GM21786 (cell line): Measurements from ENCODE around the gene KRTAP4-8.
"Not testable (repeated sequence)": the region's sequence is repeated elsewhere in the genome, so short reads cannot be mapped to it uniquely, and the experiment has no call there.

ENCODE experiments used
- ATAC-seq: cut with Tn5 transposase; IDR thresholded peaks from one replicate; pipeline ENCODE4 v1.9.1; 2021; ENCODE audit not compliant: unreplicated experiment

Gene KRTAP4-8

GRCh38 chr17:41108728-41109386, 10.9 kb upstream of the KRTAP4-8 start:
- not testable (repeated sequence) for ATAC-seq

- ATAC-seq: no peak
Observed at GRCh38 chr17:41107941-41108450, 10.1 kb upstream of the KRTAP4-8 start.

DNA sequence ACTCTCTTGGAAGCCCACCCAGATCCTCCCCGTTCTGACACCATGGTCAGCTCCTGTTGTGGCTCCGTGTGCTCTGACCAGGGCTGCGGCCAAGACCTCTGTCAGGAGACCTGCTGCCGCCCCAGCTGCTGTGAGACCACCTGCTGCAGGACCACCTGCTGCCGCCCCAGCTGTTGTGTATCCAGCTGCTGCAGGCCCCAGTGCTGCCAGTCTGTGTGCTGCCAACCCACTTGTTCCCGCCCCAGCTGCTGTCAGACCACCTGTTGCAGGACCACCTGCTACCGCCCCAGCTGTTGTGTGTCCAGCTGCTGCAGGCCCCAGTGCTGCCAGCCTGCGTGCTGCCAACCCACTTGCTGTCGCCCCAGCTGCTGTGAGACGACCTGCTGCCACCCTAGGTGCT, 7.4 kb upstream of the KRTAP4-8 start, which contains the start of gene KRTAP4-9:
KRTAP4-9 (plus strand) TSS at position 43 of the 400 bp plus-strand sequence; CDS start at position 43, 0 bp downstream.
- ATAC-seq: not testable (repeated sequence)

DNA sequence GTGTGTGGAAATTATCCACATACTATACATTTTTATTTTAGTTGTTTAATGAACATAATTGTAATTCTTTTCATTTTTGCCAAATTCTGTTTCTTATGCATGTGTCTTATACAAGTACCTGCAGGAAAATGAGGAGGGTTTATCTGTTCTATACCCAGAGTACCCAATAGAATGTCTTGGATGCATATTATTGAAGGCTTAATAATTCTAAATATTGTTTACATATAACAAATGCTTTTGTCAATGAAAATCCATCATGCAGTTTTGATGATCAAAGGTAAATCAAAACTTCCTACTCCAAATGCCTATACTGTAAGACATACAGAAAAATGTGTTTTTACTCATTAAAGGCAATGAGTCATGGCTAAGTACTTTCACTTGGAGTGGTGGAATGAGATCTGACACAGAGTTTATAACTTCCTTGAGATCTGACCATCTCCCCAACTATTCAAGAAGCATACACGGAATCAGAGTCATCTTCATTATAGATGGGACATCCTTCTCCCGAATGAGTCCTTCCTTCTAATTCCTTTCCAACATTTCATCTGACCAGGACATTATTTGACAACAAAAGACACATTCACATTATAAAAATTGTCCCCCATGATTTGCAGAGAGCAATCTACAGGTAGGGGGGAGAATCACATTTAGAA, 6.6 kb upstream of the KRTAP4-8 start:
- ATAC-seq: not testable (repeated sequence)

DNA sequence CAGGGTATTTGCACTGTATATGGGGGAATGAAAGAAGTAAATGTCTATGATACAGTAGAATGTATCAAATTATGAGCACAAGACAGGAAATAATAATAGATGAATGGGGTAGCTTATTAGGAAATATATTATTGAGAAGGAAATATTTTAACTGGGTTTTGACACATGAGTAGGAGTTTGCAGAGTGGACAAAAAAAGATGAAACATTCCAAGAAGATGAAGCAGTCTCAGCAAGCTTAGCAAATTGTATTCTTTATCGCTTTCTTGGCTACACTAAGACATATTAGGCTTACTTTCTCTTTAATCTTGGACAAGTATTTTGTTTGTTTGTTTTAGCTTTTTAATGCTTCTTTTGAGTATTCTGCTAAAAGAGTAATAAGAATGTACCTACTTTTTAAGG, 6.0 kb upstream of the KRTAP4-8 start:
- no peak for ATAC-seq

DNA sequence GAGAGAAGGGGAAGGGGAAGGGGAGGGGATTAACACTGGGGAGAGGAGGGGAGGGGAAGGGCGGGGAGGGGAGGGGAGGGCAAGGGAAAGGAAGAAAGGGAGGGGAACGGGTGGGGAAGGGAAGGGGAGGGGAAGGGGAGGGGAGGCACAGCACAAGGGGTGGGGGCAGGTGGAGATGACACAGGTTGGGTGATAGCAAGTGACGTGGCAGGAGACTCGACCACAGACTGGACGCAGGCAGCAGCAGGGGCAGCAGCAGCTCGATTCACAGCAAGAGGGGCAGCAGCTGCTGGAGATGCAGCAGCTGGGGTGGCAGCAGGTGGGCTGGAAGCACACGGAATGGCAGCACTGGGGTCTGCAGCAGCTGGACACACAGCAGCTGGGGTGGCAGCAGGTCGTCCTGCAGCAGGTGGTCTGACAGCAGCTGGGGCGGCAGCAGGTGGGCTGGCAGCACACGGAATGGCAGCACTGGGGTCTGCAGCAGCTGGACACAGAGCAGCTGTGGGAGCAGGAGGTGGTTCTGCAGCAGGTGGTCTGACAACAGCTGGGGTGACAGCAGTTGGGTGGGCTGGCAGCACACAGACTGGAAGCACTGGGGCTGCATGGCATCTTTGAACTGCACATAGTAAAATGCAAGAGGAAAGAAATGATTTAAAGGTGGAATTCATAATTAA, 3.8 kb upstream of the KRTAP4-8 start, which contains the start of gene KRTAP4-16:
KRTAP4-16 (minus strand) TSS at position 624 of the 674 bp plus-strand sequence; CDS start at position 624, 0 bp downstream.
- no peak for ATAC-seq

- ATAC-seq: not testable (repeated sequence)
Observed at GRCh38 chr17:41099682-41100480, 1.9 kb upstream of the KRTAP4-8 start.

GRCh38 chr17:41098481-41098880, 539 bp upstream of the KRTAP4-8 start:
- ATAC-seq: no peak

GRCh38 chr17:41096055-41096454, 1.9 kb downstream of the KRTAP4-8 start:
- no peak for ATAC-seq

DNA sequence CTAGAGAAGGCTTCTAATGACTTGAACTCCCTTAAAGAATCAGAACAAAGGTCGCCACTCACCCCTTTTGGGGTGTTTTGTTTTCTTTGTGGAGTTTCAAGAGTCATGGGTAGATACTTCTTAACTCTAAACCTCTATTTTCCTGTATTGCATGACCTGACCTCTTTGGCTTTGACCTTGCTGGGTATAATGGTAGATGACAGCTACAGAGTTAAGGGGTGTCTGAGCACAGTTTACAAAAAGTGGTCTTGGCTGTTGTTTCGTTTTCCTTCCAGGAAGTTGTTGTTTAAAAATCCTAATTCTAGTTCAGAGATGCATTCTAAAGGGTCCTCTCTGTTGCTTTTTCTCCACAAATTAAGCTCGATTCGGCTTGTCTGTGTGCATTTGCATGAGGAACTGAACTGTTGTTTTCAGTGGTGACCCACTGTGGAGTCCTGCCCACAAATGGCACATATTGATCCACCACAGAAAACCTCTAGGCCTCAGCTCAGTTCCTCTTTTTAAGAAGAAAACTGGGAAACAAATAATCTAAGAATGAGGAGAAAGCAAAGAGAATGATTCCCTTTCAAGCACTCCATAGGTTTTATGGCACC, 9.1 kb downstream of the KRTAP4-8 start:
- ATAC-seq: not testable (repeated sequence)

DNA sequence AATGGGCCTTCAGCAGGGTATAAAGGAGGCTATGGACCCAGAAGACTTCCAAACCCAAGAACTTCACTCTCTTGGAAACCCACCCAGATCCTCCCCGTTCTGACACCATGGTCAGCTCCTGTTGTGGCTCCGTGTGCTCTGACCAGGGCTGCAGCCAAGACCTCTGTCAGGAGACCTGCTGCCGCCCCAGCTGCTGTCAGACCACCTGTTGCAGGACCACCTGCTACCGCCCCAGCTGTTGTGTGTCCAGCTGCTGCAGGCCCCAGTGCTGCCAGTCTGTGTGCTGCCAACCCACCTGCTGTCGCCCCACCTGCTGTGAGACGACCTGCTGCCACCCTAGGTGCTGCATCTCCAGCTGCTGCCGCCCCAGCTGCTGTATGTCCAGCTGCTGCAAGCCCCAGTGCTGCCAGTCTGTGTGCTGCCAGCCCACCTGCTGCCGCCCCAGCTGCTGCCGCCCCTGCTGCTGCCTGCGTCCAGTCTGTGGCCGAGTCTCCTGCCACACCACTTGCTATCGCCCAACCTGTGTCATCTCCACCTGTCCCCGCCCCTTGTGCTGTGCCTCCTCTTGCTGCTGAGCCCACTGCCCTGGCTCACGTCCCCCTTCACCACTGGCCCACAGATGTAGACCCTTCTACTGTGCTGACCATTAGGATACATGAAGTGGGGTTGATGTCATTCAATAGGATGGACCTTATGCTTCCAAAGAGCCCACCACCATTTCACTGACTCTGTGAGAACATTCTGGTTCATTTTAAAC, 13.7 kb downstream of the KRTAP4-8 start, which contains the start of gene KRTAP4-7:
KRTAP4-7 (plus strand) TSS at position 51 of the 757 bp plus-strand sequence; CDS start at position 108, 57 bp downstream.
- ATAC-seq: not testable (repeated sequence)

- not testable (repeated sequence) for ATAC-seq
Observed at GRCh38 chr17:41083427-41083826, 14.5 kb downstream of the KRTAP4-8 start.

- no peak for ATAC-seq
Observed at GRCh38 chr17:41082626-41083025, 15.3 kb downstream of the KRTAP4-8 start.

DNA sequence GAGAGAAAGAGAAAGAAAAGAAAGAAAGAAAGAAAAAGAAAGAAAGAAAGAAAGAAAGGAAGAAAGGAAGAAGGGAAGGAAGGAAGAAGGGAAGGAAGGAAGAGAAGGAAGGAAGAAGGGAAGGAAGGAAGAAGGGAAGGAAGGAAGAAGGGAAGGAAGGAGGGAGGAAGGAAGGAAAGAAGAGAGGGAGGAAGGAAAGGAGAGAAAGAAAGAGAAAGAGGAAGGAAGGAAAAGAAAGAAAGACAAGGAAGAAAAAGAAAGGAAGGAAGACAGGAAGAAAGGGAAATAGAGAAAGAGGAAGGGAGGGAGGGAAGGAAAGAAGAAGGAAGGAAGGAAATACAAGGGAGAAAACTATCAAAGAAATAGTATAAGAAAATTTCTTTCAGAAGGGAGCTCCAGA, 21.2 kb downstream of the KRTAP4-8 start:
- ATAC-seq: no peak

- no peak for ATAC-seq
Observed at GRCh38 chr17:41073676-41074075, 24.3 kb downstream of the KRTAP4-8 start.

DNA sequence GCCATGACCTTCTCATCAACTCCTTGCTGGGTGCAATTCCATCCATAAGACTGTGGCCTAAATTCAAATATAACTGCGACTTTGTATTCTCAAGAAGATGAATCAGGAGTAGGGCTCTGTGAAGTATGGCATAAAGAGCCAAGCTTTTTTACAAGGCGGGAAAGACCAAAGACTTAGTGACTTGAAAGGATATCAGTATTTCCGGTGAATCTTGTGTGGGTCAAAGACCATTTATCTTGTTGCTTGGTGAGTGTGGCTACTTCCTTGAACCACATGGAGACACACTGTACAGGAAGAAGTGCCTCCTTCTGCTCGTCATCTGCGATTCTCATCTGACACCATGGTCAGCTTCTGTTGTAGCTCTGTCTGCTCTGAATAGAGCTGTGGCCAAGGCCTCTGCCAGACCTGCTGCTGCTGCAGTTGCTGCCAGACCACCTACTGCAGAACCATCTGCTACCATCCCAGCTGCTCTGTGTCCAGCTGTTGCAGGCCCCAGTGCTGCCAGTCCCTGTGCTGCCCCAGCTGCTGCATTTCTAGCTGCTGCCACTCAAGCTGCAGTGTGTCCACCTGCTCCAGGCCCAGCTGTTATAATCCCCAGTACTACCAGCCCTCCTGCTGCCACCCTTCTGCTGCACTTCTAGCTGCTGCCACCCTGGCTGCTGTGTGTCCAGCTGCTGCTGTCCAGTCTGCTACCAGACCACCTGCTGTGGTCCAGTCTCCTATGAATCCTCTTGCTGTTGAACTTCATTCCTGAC, 26.2 kb downstream of the KRTAP4-8 start:
- ATAC-seq: no peak

DNA sequence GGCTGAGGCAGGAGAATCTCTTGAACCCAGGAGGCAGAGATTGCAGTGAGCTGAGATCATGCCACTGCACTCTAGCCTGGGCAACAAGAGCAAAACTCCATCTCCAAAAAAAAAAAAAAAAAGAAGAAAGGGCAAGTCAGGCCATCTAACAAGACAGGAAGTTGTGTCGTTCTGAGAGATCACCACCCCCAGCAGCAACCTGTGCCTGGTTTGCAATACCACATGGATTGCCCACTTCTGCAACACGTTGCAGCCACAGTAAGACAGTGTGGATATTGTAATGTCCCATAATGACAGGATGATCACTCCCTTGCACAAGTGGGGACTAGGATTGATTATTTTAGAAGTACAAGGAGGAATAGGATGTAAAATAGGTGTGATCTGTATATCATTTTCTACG, 28.9 kb downstream of the KRTAP4-8 start:
- no peak for ATAC-seq

DNA sequence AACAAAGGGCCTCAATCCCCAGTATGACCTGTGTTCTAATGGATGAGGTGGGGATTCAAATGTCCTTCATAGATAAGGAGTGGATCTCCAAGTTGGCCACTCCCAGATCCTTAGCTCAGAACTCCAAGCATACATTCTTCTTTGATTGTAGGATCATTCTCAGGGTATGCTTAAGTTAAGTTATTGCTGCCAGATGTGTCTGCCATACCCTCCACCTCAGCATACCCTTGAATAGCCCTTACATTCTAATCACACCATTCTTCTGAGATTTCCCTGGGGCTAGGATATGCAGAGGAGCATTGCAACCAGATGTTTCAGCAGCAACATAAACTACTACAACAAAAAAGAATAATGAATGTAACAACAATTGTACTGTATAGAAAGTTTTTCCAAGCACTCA, 30.7 kb downstream of the KRTAP4-8 start:
- no peak for ATAC-seq
